GM18861 (cell line): ENCODE data around the gene FGF12.

Experiments
- ATAC-seq: cut with Tn5 transposase; IDR thresholded peaks from one replicate; pipeline ENCODE4 v1.9.1; 2021; ENCODE audit not compliant: unreplicated experiment

Gene FGF12

DNA sequence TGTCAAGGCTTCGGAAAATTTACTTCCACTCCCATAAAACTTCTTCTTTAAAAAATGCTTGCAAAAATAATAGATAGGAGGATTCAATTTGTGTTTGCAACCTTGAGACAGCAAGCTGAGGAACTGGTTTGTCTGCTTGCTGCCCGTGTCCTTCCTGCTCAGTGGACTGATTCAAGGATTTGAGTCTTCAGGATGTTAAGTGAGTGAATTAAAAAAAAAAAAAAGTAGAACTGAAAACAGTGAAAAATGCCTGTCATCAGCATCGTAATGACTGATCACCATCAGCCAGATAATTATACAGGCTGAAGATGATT lies 453.7 kb downstream of the FGF12 start:
- ATAC-seq = no peak

GRCh38 chr3:192273001-192273696 lies 454.2 kb downstream of the FGF12 start:
- no peak for ATAC-seq

GRCh38 chr3:192262001-192262400 lies 465.3 kb downstream of the FGF12 start:
- no peak for ATAC-seq

DNA sequence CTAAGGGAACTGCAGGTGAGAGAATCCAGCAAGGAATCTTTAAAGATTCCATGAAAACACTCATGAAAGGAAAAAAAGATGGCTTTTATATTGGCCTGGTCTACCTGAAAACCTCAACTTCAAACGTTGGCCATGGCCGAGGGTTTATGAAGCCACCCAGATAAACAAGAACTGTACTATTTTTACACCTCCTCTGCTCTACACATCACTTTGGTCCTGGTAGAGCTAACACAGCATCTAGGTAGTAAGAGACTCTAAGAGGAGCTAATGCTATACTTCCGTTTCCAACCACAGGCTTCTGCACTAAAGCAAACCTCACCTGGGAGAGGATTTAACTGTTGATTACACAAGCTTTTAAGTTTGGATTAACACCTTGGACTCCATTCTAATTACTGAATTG lies 466.2 kb downstream of the FGF12 start:
- ATAC-seq = no peak

GRCh38 chr3:192260116-192261010 lies 467.0 kb downstream of the FGF12 start:
- ATAC-seq = no peak

DNA sequence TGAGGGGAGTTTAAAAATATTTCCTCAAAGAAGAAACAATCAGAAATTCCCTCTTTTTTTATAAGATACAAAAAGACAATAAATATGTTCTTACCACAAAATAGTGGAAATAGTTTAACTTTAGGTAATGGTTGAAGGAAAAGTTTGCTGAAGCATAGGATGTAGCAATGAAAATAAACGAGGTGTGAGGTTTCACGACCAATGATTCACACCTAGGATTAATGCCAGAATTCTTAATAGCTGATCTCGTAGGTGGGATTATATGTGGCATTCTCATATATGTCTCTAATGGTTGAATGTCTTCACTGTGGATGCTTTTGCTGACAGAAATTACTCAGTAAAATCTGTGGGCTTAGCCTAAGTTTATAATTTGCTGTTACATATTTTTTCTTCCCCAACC lies 467.7 kb downstream of the FGF12 start:
- ATAC-seq = no peak

GRCh38 chr3:192258721-192259120 lies 468.6 kb downstream of the FGF12 start:
- ATAC-seq = no peak

DNA sequence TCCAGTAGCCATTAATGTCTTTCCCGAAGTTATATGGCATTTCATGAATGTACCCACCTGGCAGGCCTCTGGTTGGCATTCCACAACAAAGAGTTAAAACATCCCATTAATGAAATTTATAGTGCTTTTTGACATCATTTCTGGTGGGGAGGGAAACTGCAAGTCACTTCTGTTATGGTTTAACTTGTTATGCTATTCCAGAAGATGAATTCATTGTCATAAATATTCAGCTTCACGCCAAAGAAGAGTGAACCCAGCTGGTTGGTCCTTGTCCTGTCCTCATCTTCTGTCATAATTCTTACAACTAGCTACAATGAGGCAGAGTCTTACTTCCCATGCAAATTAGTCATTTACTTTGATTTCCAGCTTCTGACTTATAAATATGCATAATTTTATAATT lies 471.5 kb downstream of the FGF12 start:
- no peak for ATAC-seq

DNA sequence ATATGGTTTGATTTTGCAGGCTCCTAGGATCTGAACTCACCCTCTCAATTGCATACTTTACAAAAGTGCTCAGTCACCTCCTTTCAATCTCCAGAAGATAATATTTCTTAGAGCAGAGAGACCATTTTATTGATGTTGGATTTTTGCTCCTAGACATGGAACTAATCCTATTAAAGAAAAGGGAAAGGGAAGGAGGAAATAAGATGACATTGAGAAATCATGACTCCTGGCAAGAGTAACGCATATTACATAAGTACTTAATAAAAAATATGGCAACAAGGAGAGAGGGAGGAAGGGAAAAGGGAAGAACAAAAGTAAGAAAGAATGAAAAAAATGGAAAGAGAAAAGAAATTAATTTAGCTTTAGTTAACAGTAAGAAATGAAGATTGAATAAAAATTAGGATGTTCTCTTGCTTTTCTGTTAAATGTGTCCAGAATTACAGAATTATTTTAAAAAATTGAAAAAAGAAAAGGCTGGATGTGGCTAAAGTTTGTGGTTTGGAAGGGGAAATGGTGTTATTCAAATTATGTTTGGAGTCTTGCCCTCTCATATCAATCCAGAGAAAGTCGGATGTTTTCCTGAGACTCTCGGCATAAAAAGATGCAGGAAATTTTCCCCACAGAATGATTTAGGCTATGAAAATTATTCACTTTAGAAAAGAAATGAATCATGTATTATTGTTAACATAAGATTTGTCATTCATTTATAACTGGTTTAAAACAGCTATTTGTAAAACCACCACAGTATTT lies 474.0 kb downstream of the FGF12 start:
- no peak for ATAC-seq

DNA sequence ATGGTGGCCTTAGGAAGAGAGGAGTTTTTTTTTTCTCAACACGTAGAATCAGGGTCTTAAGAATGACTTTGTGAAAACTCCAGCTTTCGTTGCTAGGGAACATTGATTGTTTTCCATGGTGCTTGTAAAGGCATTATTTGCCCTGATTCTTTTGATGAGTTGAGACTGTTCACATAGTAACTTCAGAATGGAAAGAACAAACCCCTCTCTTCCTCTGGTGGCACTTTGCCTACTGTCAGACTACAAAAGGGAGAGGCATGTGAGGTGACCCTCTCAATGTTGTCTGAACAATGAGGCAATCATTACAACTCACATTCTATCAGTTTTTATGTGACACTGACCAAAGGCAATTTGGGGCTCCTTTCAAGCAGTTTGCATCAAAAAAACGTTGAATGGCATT lies 477.8 kb downstream of the FGF12 start:
- no peak for ATAC-seq

GRCh38 chr3:192246847-192247559 lies 480.3 kb downstream of the FGF12 start:
- no peak for ATAC-seq

GRCh38 chr3:192244591-192244990 lies 482.8 kb downstream of the FGF12 start:
- no peak for ATAC-seq

DNA sequence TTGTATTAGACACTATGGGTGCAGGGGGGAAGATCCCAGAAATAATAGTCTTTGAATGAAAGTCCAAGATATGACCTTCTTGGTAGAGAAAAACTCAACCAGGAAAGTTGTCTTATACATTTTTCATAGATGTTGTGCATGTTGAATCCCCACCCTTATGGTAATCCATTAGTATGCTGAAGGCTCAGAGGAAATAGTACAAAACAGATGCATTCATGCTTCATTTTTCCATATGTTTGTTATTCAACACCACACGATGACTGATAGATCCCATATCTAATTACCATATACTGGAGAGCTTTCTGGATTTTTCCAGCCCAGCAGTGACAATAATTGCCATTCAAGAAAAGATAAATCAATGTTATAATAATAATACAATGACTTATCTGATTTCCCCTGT lies 487.4 kb downstream of the FGF12 start:
- no peak for ATAC-seq

- ATAC-seq = no peak
Measured at GRCh38 chr3:192237992-192238608, 489.2 kb downstream of the FGF12 start.

DNA sequence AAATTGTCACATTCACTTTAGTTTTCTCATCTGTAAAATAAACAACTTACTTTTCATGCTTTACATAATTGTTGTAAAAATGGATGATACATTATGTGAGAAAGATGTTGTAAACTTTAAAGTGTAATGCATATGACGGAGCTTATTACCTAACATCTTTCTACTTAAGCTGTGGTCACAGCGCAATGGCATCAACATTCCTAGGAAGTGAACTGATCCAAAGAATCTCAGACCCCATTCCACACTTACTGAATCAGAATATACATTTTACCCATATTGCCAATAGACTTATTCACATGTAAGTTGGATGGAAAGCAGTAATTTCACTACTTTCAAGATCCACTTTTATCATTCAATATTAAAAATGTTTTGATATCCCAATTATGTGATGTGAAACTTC lies 497.5 kb downstream of the FGF12 start:
- no peak for ATAC-seq

- no peak for ATAC-seq
Measured at GRCh38 chr3:192224634-192225155, 502.6 kb downstream of the FGF12 start.

DNA sequence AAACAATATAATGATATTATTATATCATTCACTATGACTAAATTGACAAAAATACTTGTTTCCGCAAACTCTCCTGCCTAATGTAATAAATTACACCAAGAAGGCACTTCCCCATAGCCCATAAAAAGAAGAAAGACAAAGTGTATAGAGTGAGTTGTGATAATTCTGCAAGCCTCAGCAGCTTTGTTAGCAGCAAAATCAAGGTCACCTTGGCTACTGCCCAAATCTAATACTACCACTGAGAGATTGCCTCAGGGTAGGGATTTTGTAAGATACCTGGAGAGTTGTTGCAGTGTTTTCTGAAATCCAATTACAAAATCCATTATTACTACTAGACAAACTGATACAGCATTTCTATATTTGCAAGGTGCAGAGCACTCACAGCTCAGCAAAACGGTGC lies 503.5 kb downstream of the FGF12 start:
- ATAC-seq = no peak

DNA sequence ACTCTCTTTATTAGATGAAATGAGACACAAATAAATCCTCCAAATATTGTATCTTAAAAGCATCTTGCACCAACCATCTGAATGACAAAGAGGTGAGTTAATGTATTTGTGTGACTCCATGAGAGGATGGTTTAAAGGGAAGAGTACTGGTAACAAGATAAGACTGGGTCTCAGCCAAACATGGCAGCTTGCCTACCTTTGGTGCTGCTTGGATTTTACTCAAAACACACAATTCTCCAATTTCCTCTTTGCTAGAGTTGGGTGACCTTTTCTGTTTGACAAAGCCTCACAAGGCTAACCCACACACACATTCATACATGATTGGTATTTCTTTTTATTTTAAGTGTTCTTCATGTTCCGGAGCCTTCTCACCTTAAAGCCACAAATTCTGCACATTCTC lies 506.4 kb downstream of the FGF12 start:
- no peak for ATAC-seq

DNA sequence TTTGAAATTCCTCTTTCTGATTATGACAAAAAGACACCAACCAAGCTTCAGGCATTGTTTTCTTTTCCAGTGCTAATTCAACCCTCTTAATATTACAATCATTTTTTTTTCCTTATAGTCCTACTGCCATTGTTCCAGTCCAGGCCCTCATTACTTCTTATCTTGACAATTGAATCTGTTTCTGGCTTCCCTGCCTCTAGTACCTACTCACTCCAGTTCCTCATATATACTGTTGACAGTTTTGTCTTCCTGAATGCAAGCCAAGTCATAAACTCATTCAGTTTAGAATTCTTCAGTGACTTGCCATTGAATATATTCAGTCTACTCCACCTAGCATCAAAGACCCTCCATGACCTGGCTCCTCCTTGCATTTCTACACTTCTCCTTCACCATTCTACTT lies 507.4 kb downstream of the FGF12 start:
- ATAC-seq = no peak

GRCh38 chr3:192216067-192216466 lies 511.3 kb downstream of the FGF12 start:
- no peak for ATAC-seq

GRCh38 chr3:192212979-192213378 lies 514.4 kb downstream of the FGF12 start:
- ATAC-seq = no peak
